ENCODE data around the gene CYP26B1.

DNA sequence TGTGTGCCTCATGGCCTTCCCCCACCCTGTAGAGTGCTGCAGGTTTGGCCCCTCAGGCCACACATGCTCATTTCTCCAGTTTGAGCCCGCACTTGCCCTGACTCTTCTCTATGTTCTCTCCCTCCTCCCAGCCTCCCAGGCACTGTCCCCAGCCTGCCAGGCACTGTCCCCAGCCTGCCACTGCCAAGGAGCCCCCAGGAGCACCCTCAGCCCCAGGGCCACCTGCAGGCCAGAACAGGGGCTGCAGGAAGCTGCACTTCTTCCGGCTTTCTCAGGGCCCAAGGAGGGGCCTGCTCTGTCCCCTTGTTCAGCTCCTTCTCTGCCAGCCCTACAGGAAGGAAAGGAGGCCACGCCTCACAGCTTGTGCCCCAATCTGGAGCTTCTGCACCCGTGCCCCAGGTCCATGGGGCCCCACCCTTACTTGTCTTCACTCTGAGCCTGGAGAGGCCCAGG is 31.6 kb downstream of the CYP26B1 start:
- TF ChIP-seq, protein P1, sequence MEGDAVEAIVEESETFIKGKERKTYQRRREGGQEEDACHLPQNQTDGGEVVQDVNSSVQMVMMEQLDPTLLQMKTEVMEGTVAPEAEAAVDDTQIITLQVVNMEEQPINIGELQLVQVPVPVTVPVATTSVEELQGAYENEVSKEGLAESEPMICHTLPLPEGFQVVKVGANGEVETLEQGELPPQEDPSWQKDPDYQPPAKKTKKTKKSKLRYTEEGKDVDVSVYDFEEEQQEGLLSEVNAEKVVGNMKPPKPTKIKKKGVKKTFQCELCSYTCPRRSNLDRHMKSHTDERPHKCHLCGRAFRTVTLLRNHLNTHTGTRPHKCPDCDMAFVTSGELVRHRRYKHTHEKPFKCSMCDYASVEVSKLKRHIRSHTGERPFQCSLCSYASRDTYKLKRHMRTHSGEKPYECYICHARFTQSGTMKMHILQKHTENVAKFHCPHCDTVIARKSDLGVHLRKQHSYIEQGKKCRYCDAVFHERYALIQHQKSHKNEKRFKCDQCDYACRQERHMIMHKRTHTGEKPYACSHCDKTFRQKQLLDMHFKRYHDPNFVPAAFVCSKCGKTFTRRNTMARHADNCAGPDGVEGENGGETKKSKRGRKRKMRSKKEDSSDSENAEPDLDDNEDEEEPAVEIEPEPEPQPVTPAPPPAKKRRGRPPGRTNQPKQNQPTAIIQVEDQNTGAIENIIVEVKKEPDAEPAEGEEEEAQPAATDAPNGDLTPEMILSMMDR (IDR thresholded peaks at IDR 0.05): no peak
- TF ChIP-seq POLR2A (IDR thresholded peaks at IDR 0.05) (no peak), EP300 (IDR thresholded peaks at IDR 0.05) (no peak)
